ENCODE results near the gene MAL. TPM values are rescaled to one million over a fixed set of nuclear protein-coding genes. Genes with fewer than 3 reads are reported as not detected.

The MAL gene
- total RNA-seq, 4 donors from 2014 or later: 60.0 to 200 (median 121) TPM

- Histone ChIP-seq H3K36me3 (no peaks in the 10 kb centered on the region), H3K27me3 (no peaks in the 10 kb centered on the region), H3K9me3 (no peaks in the 10 kb centered on the region), H3K27ac (peak overlapping the region; percentile 61 to 94 (median 83)), H3K4me3 (no peak overlapping the region), H3K4me1 (peaks cover 0 to 69% (median 28%) of the 10 kb centered on the region in 4 donors)
- DNase-seq (ENCODE audit: low spot score in 2 of 2): no peak
- 51 to 61% methylated on average over 17 of the region's 17 CpGs for WGBS, 2 donors
- peak in 1 of 2 donors; percentile 56 for TF ChIP-seq EP300 (IDR thresholded peaks at IDR 0.05)
- no peak for TF ChIP-seq CTCF (IDR thresholded peaks at IDR 0.05)
- no peak for TF ChIP-seq POLR2A (IDR thresholded peaks at IDR 0.05)
These were observed 35.1 kb downstream of the MAL start for GRCh38 chr2:95060446-95061118.

- DNase-seq (ENCODE audit: low spot score in 2 of 2): no peak
- no peak for TF ChIP-seq POLR2A (IDR thresholded peaks at IDR 0.05)
- no peaks in the 10 kb centered on the region for H3K9me3 ChIP-seq
- WGBS, 2 donors: 90 to 93% methylated on average over 1 of the region's 1 CpG
- H3K4me1 ChIP-seq: peaks cover 0 to 65% (median 28%) of the 10 kb centered on the region in 4 donors
- H3K4me3 ChIP-seq: no peak overlapping the region
- H3K27me3 ChIP-seq: no peaks in the 10 kb centered on the region
- H3K36me3 ChIP-seq: no peaks in the 10 kb centered on the region
- peak overlapping the region; percentile 57 to 94 (median 83) for H3K27ac ChIP-seq
These were observed 35.6 kb downstream of the MAL start for GRCh38 chr2:95061119-95061512.

GRCh38 chr2:95061601-95062183 lies 36.2 kb downstream of the MAL start:
- 56 to 65% methylated on average over 11 of the region's 11 CpGs for WGBS, 2 donors
- Histone ChIP-seq H3K9me3 (no peaks in the 10 kb centered on the region), H3K27ac (peak overlapping the region; percentile 57 to 94 (median 83)), H3K4me1 (peaks cover 0 to 60% (median 28%) of the 10 kb centered on the region in 4 donors), H3K36me3 (no peaks in the 10 kb centered on the region), H3K4me3 (no peak overlapping the region), H3K27me3 (no peaks in the 10 kb centered on the region)
- no peak for DNase-seq (ENCODE audit: low spot score in 2 of 2)
- TF ChIP-seq POLR2A (IDR thresholded peaks at IDR 0.05): no peak

- Histone ChIP-seq H3K36me3 (no peaks in the 10 kb centered on the region), H3K27me3 (no peaks in the 10 kb centered on the region), H3K9me3 (no peaks in the 10 kb centered on the region), H3K27ac (peak overlapping the region; percentile 57 to 94 (median 83)), H3K4me3 (no peak overlapping the region), H3K4me1 (peaks cover 0 to 54% (median 27%) of the 10 kb centered on the region in 4 donors)
- TF ChIP-seq EP300 (IDR thresholded peaks at IDR 0.05) (no peak), POLR2A (IDR thresholded peaks at IDR 0.05) (no peak), CTCF (IDR thresholded peaks at IDR 0.05) (no peak)
- no peak for DNase-seq (ENCODE audit: low spot score in 2 of 2)
- 58 to 61% methylated on average over 11 of the region's 11 CpGs for WGBS, 2 donors
These were observed 37.0 kb downstream of the MAL start for GRCh38 chr2:95062242-95063085.

- Histone ChIP-seq H3K27me3 (no peaks in the 10 kb centered on the region), H3K4me3 (no peak overlapping the region), H3K36me3 (no peaks in the 10 kb centered on the region), H3K9me3 (no peaks in the 10 kb centered on the region), H3K27ac (peak overlapping the region in 2 of 4 donors; percentile 91 to 94), H3K4me1 (peaks cover 0 to 47% (median 27%) of the 10 kb centered on the region in 4 donors)
- no peak for DNase-seq (ENCODE audit: low spot score in 2 of 2)
- TF ChIP-seq CTCF (IDR thresholded peaks at IDR 0.05): no peak
- no peak for TF ChIP-seq EP300 (IDR thresholded peaks at IDR 0.05)
- TF ChIP-seq POLR2A (IDR thresholded peaks at IDR 0.05): no peak
- WGBS, 2 donors: 71 to 73% methylated on average over 12 of the region's 12 CpGs
These were observed 37.8 kb downstream of the MAL start for GRCh38 chr2:95063086-95063958.

All from tibial nerve (tissue), 4 donors.